ENCODE data around the gene AIRE.
"Not testable (repeated sequence)": the region's sequence is repeated elsewhere in the genome, so short reads cannot be mapped to it uniquely, and the experiment has no call there.

AIRE gene

DNA sequence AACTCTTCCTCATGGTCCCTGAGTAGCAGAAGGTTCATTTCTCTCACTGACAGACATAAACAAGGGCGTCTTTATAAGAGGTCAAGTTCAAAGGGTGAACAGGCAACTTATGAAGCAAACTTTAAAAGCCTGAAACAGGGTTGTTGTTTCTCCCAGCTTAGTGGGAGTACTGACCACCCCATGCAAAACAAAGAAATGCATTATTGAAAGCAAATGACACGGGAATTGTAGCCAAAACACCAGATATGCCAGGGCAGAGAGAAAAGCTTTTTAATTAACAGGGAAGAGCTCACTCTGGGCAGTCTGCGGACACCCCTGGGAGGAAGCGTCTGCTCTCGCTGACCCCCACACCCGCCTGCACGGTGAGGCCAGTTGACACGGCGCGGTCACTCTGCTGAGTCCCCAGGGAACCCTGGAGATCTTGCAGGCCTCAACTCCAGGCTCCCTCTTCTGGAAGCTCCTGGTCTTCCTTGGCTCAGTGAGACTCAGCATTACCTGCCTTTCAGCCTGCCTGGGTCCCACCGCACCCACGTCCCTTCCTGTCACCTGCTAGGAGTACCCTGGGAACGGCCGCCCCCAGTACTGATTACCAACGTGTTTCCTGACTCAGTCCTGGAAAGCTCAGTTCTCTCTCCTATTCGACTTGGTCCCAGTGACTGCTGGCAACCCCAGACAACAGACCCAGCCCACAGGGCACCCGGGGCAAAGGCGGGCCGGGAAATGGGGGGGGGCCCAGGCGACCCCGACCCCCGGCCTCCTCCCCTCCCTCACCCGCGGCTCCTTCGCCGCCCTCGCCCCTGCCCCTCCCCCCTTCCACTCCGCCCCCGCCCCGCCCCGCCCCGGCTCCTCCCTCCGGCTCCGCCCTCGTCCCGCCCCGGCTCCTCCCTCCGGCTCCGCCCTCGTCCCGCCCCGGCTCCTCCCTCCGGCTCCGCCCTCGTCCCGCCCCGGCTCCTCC is 52.5 kb downstream of the AIRE start:
- Histone ChIP-seq H3K4me3 (ENCODE audit: low read depth in 1 of 2, low read length in 2 of 2) (peak overlapping the region in 1 of 2 experiments; percentile 40; a peak in 2 of 4 replicates), H3K27me3 (ENCODE audit: insufficient read depth, low read length, poor library complexity) (no peaks in the 10 kb centered on the region), H2AFZ (ENCODE audit: low read depth, low read length) (no peak overlapping the region), H4K20me1 (ENCODE audit: insufficient read depth, low read length) (peaks cover 12% of the 10 kb centered on the region), H3K4me1 (ENCODE audit: insufficient read depth, low read length) (peaks cover 22% of the 10 kb centered on the region), H3K27ac (ENCODE audit: low read length) (peak overlapping the region; percentile 1; the same call in 1 of the 2 replicates), H3K9me3 (ENCODE audit: insufficient read depth, low read length, severe bottlenecking) (no peaks in the 10 kb centered on the region), H3K36me3 (ENCODE audit: insufficient read depth, low read length) (peaks cover 26% of the 10 kb centered on the region), H3K4me2 (ENCODE audit: insufficient read depth, low read length) (peak overlapping the region; percentile 54), H3K9ac (ENCODE audit: low read depth, low read length) (peak overlapping the region; percentile 16), H3K79me2 (ENCODE audit: insufficient read depth, low read length) (no peaks in the 10 kb centered on the region)
- no peak for TF ChIP-seq EZH2 (IDR thresholded peaks at IDR 0.05; ENCODE audit: borderline replicate concordance, low read depth, low read length, severe bottlenecking)
- TF ChIP-seq, protein P1, sequence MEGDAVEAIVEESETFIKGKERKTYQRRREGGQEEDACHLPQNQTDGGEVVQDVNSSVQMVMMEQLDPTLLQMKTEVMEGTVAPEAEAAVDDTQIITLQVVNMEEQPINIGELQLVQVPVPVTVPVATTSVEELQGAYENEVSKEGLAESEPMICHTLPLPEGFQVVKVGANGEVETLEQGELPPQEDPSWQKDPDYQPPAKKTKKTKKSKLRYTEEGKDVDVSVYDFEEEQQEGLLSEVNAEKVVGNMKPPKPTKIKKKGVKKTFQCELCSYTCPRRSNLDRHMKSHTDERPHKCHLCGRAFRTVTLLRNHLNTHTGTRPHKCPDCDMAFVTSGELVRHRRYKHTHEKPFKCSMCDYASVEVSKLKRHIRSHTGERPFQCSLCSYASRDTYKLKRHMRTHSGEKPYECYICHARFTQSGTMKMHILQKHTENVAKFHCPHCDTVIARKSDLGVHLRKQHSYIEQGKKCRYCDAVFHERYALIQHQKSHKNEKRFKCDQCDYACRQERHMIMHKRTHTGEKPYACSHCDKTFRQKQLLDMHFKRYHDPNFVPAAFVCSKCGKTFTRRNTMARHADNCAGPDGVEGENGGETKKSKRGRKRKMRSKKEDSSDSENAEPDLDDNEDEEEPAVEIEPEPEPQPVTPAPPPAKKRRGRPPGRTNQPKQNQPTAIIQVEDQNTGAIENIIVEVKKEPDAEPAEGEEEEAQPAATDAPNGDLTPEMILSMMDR (IDR thresholded peaks at IDR 0.05; ENCODE audit: borderline replicate concordance, extremely low read depth, low read length, poor library complexity, severe bottlenecking) = peak; percentile 46
- peak; percentile 17; the same call in 1 of the 3 replicates for ATAC-seq (ENCODE audit: insufficient read depth, low read depth)
- DNase-seq = peak; percentile 57

DNA sequence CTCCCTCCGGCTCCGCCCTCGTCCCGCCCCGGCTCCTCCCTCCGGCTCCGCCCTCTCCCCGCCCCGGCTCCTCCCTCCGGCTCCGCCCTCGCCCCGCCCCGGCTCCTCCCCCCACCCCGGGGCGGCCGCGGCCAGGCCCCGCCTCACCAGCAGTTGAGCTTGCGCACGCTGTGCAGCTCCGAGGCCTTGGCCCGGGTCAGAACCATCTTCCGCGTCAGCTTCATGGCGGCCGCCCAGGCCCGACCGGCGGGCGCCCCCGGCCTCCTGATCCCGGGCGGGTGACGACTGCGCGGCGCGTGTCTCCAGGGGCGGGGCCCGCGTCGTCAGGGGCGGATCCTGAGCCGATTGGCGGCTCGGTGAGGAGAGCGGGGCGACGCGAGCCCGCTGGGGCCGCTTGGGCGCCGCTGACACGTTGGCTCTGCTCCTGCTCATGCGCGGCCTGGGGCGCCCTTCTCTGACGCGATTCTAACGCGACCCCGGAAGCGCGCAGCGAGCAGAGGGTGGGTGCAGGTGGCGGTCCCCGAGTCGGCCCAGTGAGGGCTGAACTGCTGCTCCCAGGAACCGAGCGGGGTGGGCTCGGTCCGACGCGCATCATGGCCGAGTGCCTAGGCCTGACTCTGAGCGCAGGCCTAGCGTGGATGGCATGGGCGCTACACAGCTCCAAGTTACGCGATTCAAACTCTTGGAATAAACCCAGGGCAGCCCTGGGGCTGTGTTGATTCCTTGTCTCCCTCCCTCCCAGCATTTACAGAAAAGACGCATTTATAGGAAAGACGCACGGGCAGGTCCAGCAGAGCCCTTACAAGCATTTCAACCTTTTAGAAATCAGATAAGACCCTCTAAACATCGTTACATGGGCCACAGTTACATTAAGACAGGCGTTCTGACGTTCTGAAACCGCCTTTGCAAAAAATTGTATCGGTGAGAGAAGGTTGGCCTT is 53.6 kb downstream of the AIRE start, which contains the start of gene CFAP410:
Gene CFAP410 (minus strand): TSS at position 420 of the 940 bp plus-strand sequence. CDS start 196 bp downstream, at position 224.
- peak; percentile 96 for DNase-seq
- Histone ChIP-seq H4K20me1 (ENCODE audit: insufficient read depth, low read length) (peaks cover 9% of the 10 kb centered on the region), H3K36me3 (ENCODE audit: insufficient read depth, low read length) (peaks cover 26% of the 10 kb centered on the region), H3K4me3 (ENCODE audit: low read depth in 1 of 2, low read length in 2 of 2) (peak within 1 kb of the TSS; percentile 61 to 62), H2AFZ (ENCODE audit: low read depth, low read length) (peak within 1 kb of the TSS; percentile 65), H3K27me3 (ENCODE audit: insufficient read depth, low read length, poor library complexity) (no peaks in the 10 kb centered on the region), H3K4me2 (ENCODE audit: insufficient read depth, low read length) (peak within 1 kb of the TSS; percentile 73), H3K79me2 (ENCODE audit: insufficient read depth, low read length) (no peaks in the 10 kb centered on the region), H3K4me1 (ENCODE audit: insufficient read depth, low read length) (peaks cover 22% of the 10 kb centered on the region), H3K27ac (ENCODE audit: low read length) (peak within 1 kb of the TSS; percentile 77), H3K9ac (ENCODE audit: low read depth, low read length) (peak within 1 kb of the TSS; percentile 79), H3K9me3 (ENCODE audit: insufficient read depth, low read length, severe bottlenecking) (no peaks in the 10 kb centered on the region)
- ATAC-seq (ENCODE audit: insufficient read depth, low read depth) = peak; percentile 90
- TF ChIP-seq, protein P1 (IDR thresholded peaks at IDR 0.05; ENCODE audit: borderline replicate concordance, extremely low read depth, low read length, poor library complexity, severe bottlenecking) = no peak
- no peak for TF ChIP-seq EZH2 (IDR thresholded peaks at IDR 0.05; ENCODE audit: borderline replicate concordance, low read depth, low read length, severe bottlenecking)

DNA sequence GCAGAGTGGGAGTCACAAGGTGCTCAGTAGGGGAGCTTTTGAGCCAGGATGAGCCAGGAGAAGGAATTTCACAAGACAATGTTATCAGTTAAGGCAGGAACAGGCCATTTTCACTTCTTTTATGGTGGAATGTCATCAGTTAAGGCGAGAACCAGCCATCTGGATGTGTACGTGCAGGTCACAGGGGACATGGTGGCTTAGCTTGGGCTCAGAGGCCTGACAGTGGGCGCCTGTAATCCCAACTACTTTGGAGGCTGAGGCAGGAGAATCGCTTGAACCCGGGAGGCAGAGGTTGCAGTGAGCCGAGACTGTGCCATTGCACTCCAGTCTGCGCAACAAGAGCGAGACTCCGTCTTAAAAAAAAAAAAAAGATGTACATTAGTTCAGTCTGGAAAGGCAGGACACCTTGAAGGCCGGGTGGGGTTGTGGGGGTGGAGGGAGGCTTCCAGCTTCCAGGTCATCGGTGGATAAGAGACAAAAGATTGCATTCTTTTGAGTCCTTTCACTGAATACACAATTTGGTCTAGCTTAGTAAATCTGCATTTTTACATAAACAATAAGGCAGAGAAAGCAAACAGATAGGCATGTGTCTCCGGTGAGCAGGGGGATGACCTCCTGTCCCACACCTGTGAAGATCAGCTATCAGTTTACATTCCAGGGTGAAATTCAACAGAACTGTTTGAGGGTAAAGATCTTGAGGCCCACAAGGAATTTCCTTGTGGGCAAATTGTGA is 56.2 kb downstream of the AIRE start:
- H3K4me2 ChIP-seq (ENCODE audit: insufficient read depth, low read length); H4K20me1 ChIP-seq (ENCODE audit: insufficient read depth, low read length); H3K36me3 ChIP-seq (ENCODE audit: insufficient read depth, low read length); DNase-seq; H3K79me2 ChIP-seq (ENCODE audit: insufficient read depth, low read length); ATAC-seq (ENCODE audit: insufficient read depth, low read depth); H3K9me3 ChIP-seq (ENCODE audit: insufficient read depth, low read length, severe bottlenecking); H3K4me3 ChIP-seq (ENCODE audit: low read depth in 1 of 2, low read length in 2 of 2); H3K9ac ChIP-seq (ENCODE audit: low read depth, low read length); H3K27ac ChIP-seq (ENCODE audit: low read length); H2AFZ ChIP-seq (ENCODE audit: low read depth, low read length); H3K27me3 ChIP-seq (ENCODE audit: insufficient read depth, low read length, poor library complexity): not testable (repeated sequence)
- peaks cover 22% of the 10 kb centered on the region for H3K4me1 ChIP-seq (ENCODE audit: insufficient read depth, low read length)

- H3K4me3 ChIP-seq (ENCODE audit: low read depth in 1 of 2, low read length in 2 of 2); H3K4me2 ChIP-seq (ENCODE audit: insufficient read depth, low read length); H3K79me2 ChIP-seq (ENCODE audit: insufficient read depth, low read length); H3K9me3 ChIP-seq (ENCODE audit: insufficient read depth, low read length, severe bottlenecking); H3K27me3 ChIP-seq (ENCODE audit: insufficient read depth, low read length, poor library complexity); H3K27ac ChIP-seq (ENCODE audit: low read length); H3K36me3 ChIP-seq (ENCODE audit: insufficient read depth, low read length); H3K9ac ChIP-seq (ENCODE audit: low read depth, low read length); H2AFZ ChIP-seq (ENCODE audit: low read depth, low read length); ATAC-seq (ENCODE audit: insufficient read depth, low read depth); DNase-seq; H4K20me1 ChIP-seq (ENCODE audit: insufficient read depth, low read length): not testable (repeated sequence)
- peaks cover 18% of the 10 kb centered on the region for H3K4me1 ChIP-seq (ENCODE audit: insufficient read depth, low read length)
Observed at GRCh38 chr21:44342981-44343380, 57.3 kb downstream of the AIRE start.
